Small intestine (tissue), 7 donors: ENCODE results near the gene PSPN. TPM values are rescaled to one million over a fixed set of nuclear protein-coding genes. Genes with fewer than 3 reads are reported as not detected.
A peak's percentile ranks its signal among the peaks of the same experiment; 100 is the strongest.

Experiments used
- DNase-seq, 2 donors: peaks; one replicate each; pipeline versions ENCODE4 v3.0.0 to v3.0.0-alpha.2; 2013
- FAIRE-seq: peaks from 2 replicates; lab custom pipeline; 2012; peaks lifted over from hg19 to GRCh38; lab: Jason Lieb, UNC
- H3K27ac ChIP-seq, 3 donors: one replicate each; pipeline ENCODE4 v1.5.1; 2013; ENCODE audit warnings: low read length in 2 of 3, mild to moderate bottlenecking in 2 of 3, control low read depth in 1 of 3, inconsistent platforms in 1 of 3, low read depth in 1 of 3, moderate library complexity in 1 of 3
- H3K27me3 ChIP-seq, 3 donors: one replicate each; pipeline ENCODE4 v1.6.1; 2013; ENCODE audit warnings: low read length in 3 of 3, inconsistent platforms in 1 of 3; ENCODE audit not compliant: control insufficient read depth in 3 of 3, insufficient read depth in 3 of 3
- H3K36me3 ChIP-seq, 3 donors: one replicate each; pipeline ENCODE4 v1.6.1; 2013; ENCODE audit warnings: low read length in 3 of 3, inconsistent platforms in 1 of 3, low read depth in 1 of 3, mild to moderate bottlenecking in 1 of 3, moderate library complexity in 1 of 3; ENCODE audit not compliant: control insufficient read depth in 3 of 3, insufficient read depth in 2 of 3
- H3K4me1 ChIP-seq, 3 donors: one replicate each; pipeline ENCODE4 v1.6.1; 2013; ENCODE audit warnings: low read length in 2 of 3, inconsistent platforms in 1 of 3, low read depth in 1 of 3, mild to moderate bottlenecking in 1 of 3, moderate library complexity in 1 of 3; ENCODE audit not compliant: control insufficient read depth in 3 of 3, insufficient read depth in 2 of 3
- H3K4me3 ChIP-seq, 3 donors: one replicate each; pipeline ENCODE4 v1.5.1; 2013; ENCODE audit warnings: low read length in 3 of 3, control low read depth in 1 of 3, inconsistent platforms in 1 of 3, low read depth in 1 of 3, mild to moderate bottlenecking in 1 of 3, moderate library complexity in 1 of 3
- H3K9me3 ChIP-seq, 2 donors: one replicate each; pipeline ENCODE4 v1.6.1; 2013; ENCODE audit warnings: low read depth in 1 of 2, low read length in 1 of 2; ENCODE audit not compliant: control insufficient read depth in 2 of 2, insufficient read depth in 1 of 2
- WGBS, 3 donors: extraction: QIAGEN DNeasy Blood & Tissue Kit; methylation state at CpG; one replicate each; pipeline ENCODE4 v1.1.7; 2013; 5-methylcytosine and 5-hydroxymethylcytosine counted together
- polyA plus RNA-seq, 4 donors: library from polyadenylated mRNA; stranded (reverse) in 3 of 4; unstranded in 1 of 4; fragments of 200-250 nt in 3 of 4; fragments of 120-200 nt in 1 of 4; gene quantifications; one replicate each; pipeline versions ENCODE4 v1.2.1 to v1.2.3, GENCODE V29; 2013
- donor health status: healthy with polysubstance abuse.
- donor health status: control.
- donor health status: control.
- donor health status: Bipolar disorder and iron deficiency.
- donor health status: healthy.

The PSPN gene
- polyA plus RNA-seq, 4 donors: 1.1 to 2.6 (median 1.2) TPM

DNA sequence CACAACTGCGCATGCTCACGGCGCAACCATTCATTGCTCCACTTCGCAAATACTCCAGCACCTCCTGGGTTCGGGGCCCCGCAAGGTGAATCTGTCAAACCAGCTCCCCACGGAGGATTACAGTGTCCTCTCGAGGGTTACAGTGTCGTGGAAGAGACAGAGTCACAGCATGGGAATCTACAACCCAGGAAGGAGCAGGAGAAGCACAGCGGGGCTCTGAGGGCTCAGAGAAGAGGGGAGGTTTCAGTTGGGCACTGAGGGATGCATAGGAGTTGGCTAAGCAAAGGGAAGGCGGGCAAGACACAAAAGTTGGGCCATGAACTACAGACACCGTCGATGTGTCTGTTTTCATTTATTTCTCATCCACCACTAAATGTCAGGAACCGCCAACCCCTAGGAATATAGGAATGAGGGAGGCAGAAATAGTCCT is 18.3 kb upstream of the PSPN start:
- no peak for FAIRE-seq
- Histone ChIP-seq H3K27ac (peak overlapping the region; percentile 39 to 97 (median 95)), H3K4me3 (peak overlapping the region in 2 of 3 donors; percentile 81 to 86), H3K4me1 (peaks cover 0 to 11% (median 0%) of the 10 kb centered on the region in 3 donors), H3K27me3 (no peaks in the 10 kb centered on the region), H3K9me3 (no peaks in the 10 kb centered on the region), H3K36me3 (peaks cover 0 to 17% (median 5%) of the 10 kb centered on the region in 3 donors)
- 26 to 33% (median 31%) methylated on average over 14 of the region's 14 CpGs for WGBS, 3 donors
- DNase-seq: no peak

DNA sequence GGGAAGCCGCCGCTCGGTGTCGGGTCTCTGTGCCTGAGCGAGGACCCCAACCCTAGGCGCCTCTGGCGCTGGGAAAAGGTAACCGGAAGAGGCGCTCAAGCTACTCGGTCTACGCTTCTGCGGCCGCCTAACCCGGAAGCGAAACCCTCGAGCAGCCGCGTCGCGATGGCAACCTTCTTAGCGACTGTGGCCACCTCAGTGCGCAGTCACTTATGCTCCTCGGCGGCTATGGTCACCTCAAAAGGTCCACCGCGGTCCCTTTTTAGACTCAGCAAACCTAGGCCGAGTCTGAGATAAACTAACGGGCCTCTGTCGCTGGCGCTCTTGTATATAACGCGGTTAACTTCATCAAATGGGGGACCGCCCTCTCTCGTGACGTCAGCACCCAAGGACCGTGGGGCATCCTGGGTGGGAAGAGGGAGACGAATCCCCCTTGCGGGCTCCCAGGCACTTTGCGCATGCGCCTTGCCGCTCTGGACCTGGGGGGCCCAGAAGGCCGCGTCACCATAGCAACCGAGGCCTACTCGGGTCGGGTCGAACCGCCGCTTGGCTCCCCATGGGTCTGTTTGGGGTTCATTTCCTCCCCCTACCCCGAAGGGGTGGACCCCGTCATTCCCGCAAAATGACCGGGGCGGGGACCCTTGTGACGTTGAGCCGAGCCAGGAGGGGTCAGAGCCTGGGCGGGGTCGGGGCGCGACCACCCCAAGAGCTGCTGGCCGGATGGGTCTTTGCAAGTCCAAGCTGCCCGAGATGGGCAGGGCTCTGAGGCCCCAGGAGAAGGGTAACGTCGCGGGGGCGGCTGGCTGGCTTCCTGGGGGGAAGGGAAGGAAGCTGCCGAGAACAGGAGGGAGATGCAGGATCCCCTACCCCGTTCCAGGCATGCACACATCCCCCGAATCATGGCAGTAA is 17.6 kb upstream of the PSPN start, which contains the start of gene GTF2F1:
Gene GTF2F1, minus strand, starts transcription at position 91 of the 909 bp plus-strand sequence. CDS start 169 bp downstream, outside the sequence.
- Histone ChIP-seq H3K27me3 (no peaks in the 10 kb centered on the region), H3K9me3 (no peaks in the 10 kb centered on the region), H3K27ac (peak within 1 kb of the TSS; percentile 59 to 97 (median 95)), H3K4me3 (peak within 1 kb of the TSS; percentile 81 to 86 (median 86)), H3K36me3 (peaks cover 0 to 24% (median 5%) of the 10 kb centered on the region in 3 donors), H3K4me1 (peaks cover 0 to 11% (median 0%) of the 10 kb centered on the region in 3 donors)
- peak; percentile 92 to 97 for DNase-seq
- WGBS, 3 donors: 0 to 1% (median 0%) methylated on average over 67 to 69 of the region's 69 CpGs
- no peak for FAIRE-seq

DNA sequence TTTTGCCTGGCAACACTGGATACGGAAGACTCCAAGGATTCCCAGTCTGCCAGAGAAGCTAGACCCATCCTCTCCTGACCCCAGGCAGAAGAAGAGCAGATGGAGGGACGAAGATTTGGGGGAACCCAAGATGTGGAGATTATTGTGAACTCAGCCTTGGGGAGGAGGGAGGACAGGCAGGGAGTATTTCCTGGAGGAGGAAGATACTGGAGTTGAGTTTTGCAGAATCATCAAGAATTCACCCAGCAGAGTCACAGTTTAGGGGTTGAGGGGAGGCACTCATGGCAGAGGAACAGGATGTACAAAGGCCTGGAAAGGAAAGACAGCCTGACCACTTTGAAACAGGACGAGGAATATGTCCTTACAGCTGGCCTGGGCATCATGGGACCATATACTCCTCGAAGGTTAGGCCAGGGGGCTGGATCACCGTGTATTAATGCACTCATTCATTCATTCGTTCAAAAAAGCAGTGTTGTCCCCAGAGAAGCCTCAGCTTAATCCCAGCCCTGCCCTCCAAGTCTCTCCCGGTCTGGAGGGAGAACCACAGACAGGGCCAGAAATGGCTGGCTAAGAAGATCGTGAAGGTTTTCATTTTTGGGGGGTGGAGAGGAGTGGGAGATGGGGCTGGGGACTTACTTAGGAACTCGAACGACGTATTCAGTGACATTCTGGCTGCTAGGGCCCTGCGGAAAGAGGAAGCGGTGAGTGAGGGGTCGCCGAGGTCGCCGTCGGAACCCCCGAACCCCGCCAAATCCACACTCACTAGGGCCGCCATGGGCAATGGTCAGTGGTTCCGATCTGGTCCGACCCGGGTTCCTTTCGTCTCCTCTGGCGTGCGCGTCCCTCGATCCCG is 16.7 kb upstream of the PSPN start:
- peaks cover 2 to 32% (median 8%) of the 10 kb centered on the region in 3 donors for H3K36me3 ChIP-seq
- 6 to 7% (median 6%) methylated on average over 30 of the region's 30 CpGs for WGBS, 3 donors
- DNase-seq: peak in 1 of 2 donors; percentile 27
- FAIRE-seq: no peak
- H3K4me3 ChIP-seq: peak overlapping the region; percentile 81 to 86 (median 86)
- peak overlapping the region; percentile 59 to 97 (median 95) for H3K27ac ChIP-seq
- H3K9me3 ChIP-seq: no peaks in the 10 kb centered on the region
- H3K27me3 ChIP-seq: no peaks in the 10 kb centered on the region
- peaks cover 0 to 11% (median 0%) of the 10 kb centered on the region in 3 donors for H3K4me1 ChIP-seq

DNA sequence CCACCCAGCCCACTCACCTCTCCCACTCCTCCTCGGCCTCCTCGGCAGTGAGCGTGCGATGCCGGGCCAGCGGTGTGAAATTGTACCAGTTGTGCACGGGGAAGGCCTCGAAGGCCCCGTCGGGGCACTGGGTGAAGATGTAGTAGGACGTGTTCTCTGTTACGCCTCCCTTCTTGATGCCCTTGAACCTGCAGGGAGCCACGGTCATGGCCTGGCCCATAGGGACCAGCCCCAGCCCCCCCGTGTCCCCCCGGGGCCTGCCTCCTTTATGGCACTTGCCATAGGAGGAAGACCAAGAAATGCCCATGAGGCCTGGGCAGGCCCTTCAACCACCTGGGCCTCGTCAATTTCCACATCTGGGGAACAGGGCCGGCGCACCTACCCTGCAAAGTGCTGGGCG is 11.6 kb upstream of the PSPN start:
- Histone ChIP-seq H3K27ac (no peak overlapping the region), H3K27me3 (no peaks in the 10 kb centered on the region), H3K9me3 (no peaks in the 10 kb centered on the region), H3K4me3 (no peak overlapping the region), H3K4me1 (peaks cover 0 to 4% (median 0%) of the 10 kb centered on the region in 3 donors), H3K36me3 (peaks cover 11 to 74% (median 18%) of the 10 kb centered on the region in 3 donors)
- DNase-seq (no peak), FAIRE-seq (no peak)
- WGBS, 3 donors: 91 to 96% (median 92%) methylated on average over 19 of the region's 19 CpGs

DNA sequence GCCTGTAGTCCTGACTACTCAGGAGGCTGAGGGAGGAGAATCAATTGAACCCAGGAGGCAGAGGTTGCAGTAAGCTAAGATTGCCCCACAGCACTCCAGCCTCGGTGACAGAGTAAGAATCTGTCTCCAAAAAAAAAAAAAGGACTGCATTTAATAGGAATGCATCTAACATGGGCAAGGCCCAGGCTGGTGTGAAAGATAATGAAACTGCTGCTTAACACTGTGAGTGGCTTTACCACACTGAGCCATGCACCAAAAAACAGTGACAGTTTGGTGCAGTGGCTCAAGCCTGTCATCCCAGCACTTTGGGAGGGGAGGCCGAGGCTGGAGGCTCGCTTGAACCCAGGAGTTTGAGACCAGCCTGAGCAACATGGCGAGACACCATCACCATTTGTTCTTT is 8.6 kb upstream of the PSPN start:
- no peaks in the 10 kb centered on the region for H3K27me3 ChIP-seq
- H3K9me3 ChIP-seq: peaks cover 0 to 11% of the 10 kb centered on the region in 2 donors
- no peak overlapping the region for H3K4me3 ChIP-seq
- DNase-seq (no peak), FAIRE-seq (no peak)
- H3K36me3 ChIP-seq: peaks cover 25 to 89% (median 31%) of the 10 kb centered on the region in 3 donors
- 87 to 95% (median 93%) methylated on average over 4 of the region's 4 CpGs for WGBS, 3 donors
- H3K4me1 ChIP-seq: no peaks in the 10 kb centered on the region
- no peak overlapping the region for H3K27ac ChIP-seq

DNA sequence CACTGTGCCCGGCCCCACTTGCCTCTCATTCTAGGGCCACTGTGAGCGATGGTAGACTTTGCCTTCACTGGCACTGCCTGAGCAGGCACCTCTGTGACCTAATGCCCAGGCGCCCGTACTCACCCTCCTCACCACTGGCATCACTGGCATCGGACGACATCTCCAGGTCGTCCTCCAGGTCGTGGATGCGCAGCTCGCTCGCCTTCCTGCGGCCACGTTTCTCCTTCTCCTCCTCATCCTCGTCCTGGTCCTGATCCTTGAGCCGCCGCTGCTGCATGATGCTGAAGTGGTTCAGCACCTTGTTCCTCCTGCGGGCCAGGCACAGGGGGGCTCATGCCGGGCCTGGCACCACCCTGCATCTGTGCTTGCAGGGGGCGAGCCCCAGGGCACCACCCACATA is 7.5 kb upstream of the PSPN start:
- Histone ChIP-seq H3K9me3 (peaks cover 0 to 11% of the 10 kb centered on the region in 2 donors), H3K27me3 (no peaks in the 10 kb centered on the region), H3K27ac (no peak overlapping the region), H3K36me3 (peaks cover 25 to 88% (median 30%) of the 10 kb centered on the region in 3 donors), H3K4me3 (no peak overlapping the region), H3K4me1 (no peaks in the 10 kb centered on the region)
- no peak for DNase-seq
- no peak for FAIRE-seq
- 96 to 97% (median 96%) methylated on average over 19 of the region's 19 CpGs for WGBS, 3 donors

DNA sequence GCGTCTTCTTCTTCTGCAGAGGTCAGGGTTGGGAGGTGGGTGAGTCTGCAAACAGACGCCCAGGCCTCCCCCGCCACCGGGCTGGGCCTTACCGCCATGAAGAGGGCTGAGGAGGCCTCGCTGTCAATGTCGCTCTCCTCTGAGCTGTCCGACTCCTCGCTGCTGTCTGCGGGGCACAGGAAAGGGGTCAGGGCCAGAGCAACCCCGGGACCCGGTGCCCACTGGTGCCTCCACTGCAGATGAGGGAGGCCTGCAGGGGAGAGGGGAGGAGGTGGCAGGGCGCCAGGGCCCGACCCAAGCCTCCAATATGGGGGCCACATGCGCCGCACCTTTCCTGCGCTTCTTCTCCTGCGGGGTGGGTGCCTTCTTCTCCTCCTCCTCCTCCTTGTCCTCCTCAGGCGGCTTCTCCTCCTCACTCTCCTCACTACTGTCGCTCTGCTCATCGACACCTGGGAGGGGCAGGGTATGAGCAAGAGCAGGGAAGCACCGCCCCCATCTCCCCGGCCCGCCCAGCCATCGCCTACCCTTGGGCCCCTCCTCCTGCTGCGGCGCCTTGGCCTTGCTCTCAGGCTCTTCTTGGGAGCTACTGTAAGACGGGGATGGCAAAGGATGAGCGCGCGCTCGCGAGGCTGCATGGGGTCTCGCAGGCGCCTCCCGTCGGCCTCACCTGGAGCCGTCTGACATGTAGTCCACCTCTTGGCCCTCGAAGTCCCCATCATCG is 5.5 kb upstream of the PSPN start:
- DNase-seq (peak in 1 of 2 donors; percentile 57), FAIRE-seq (no peak)
- Histone ChIP-seq H3K27me3 (no peaks in the 10 kb centered on the region), H3K4me3 (no peak overlapping the region), H3K4me1 (no peaks in the 10 kb centered on the region), H3K9me3 (peaks cover 0 to 11% of the 10 kb centered on the region in 2 donors), H3K27ac (no peak overlapping the region), H3K36me3 (peaks cover 19 to 84% (median 27%) of the 10 kb centered on the region in 3 donors)
- 96 to 98% (median 98%) methylated on average over 35 to 40 of the region's 40 CpGs for WGBS, 3 donors
